Gastroesophageal sphincter (tissue), 3 donors: ENCODE measurements around the gene TNRC6B.

Experiments used
- EP300 ChIP-seq: sonication (generic); formaldehyde crosslinking; IDR thresholded peaks from one replicate; pipeline ENCODE4 v1.6.1; 2017; ENCODE audit warnings: antibody characterized with exemption, mild to moderate bottlenecking
- POLR2A ChIP-seq, 2 donors: fragments of 450-650 bp; IDR thresholded peaks; one replicate each; pipeline ENCODE4 v1.6.1; 2017; ENCODE audit warnings: antibody characterized with exemption in 2 of 2, mild to moderate bottlenecking in 2 of 2, moderate library complexity in 1 of 2
- POLR2AphosphoS5 ChIP-seq: sonication (generic); formaldehyde crosslinking; IDR thresholded peaks from one replicate; pipeline ENCODE4 v1.6.1; 2017; ENCODE audit warnings: antibody characterized with exemption
- TF ChIP-seq, protein P1 (sequence below), 4 experiments: fragments of 200-600 bp in 2 of 4; fragments of 450-650 bp in 2 of 4; sonication (generic) in 1 of 4; IDR thresholded peaks; one replicate each; pipeline ENCODE4 v1.5.1; 2017 to 2019; ENCODE audit warnings: antibody characterized with exemption in 4 of 4, mild to moderate bottlenecking in 2 of 4, moderate library complexity in 2 of 4

GRCh38 chr22:40198733-40199132 lies 21.0 kb downstream of the TNRC6B start:
- TF ChIP-seq, protein P1, sequence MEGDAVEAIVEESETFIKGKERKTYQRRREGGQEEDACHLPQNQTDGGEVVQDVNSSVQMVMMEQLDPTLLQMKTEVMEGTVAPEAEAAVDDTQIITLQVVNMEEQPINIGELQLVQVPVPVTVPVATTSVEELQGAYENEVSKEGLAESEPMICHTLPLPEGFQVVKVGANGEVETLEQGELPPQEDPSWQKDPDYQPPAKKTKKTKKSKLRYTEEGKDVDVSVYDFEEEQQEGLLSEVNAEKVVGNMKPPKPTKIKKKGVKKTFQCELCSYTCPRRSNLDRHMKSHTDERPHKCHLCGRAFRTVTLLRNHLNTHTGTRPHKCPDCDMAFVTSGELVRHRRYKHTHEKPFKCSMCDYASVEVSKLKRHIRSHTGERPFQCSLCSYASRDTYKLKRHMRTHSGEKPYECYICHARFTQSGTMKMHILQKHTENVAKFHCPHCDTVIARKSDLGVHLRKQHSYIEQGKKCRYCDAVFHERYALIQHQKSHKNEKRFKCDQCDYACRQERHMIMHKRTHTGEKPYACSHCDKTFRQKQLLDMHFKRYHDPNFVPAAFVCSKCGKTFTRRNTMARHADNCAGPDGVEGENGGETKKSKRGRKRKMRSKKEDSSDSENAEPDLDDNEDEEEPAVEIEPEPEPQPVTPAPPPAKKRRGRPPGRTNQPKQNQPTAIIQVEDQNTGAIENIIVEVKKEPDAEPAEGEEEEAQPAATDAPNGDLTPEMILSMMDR (IDR thresholded peaks at IDR 0.05): no peak
- TF ChIP-seq EP300 (no peak), POLR2AphosphoS5 (no peak), POLR2A (IDR thresholded peaks at IDR 0.05) (no peak)
